ENCODE measurements around the gene KDSR. TPM values are rescaled to one million over a fixed set of nuclear protein-coding genes. Genes with fewer than 3 reads are reported as not detected.
A peak's percentile ranks its signal among the peaks of the same experiment; 100 is the strongest.

KDSR gene
- total and polyA plus RNA-seq, 7 donors, result 7.6 to 50.5 (median 33.2) TPM

DNA sequence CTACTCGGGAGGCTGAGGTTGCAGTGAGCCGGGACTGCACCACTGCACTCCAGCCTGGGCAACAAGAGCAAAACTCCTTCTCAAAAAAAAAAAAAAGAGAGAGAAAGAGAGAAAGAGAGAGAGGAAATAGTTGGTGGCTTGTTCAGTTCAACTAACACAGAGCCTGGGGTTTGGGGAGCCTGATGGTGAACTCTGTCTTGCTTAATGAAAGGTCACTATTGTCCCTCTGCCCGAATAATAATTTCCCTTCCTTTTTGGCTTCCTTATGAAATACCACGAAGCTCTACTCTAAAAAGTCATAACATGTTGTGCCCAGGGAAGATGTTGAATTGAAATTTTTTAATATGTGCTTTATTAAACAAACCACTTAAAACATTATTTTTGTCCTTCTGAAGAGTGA, 64.8 kb downstream of the KDSR start:
- peaks cover 0 to 50% (median 35%) of the 10 kb centered on the region in 4 donors for H3K4me1 ChIP-seq
- TF ChIP-seq EP300 (IDR thresholded peaks at IDR 0.05), result no peak
- TF ChIP-seq POLR2AphosphoS5 (IDR thresholded peaks at IDR 0.05), result peak in 1 of 4 donors; percentile 22
- TF ChIP-seq, protein P1, sequence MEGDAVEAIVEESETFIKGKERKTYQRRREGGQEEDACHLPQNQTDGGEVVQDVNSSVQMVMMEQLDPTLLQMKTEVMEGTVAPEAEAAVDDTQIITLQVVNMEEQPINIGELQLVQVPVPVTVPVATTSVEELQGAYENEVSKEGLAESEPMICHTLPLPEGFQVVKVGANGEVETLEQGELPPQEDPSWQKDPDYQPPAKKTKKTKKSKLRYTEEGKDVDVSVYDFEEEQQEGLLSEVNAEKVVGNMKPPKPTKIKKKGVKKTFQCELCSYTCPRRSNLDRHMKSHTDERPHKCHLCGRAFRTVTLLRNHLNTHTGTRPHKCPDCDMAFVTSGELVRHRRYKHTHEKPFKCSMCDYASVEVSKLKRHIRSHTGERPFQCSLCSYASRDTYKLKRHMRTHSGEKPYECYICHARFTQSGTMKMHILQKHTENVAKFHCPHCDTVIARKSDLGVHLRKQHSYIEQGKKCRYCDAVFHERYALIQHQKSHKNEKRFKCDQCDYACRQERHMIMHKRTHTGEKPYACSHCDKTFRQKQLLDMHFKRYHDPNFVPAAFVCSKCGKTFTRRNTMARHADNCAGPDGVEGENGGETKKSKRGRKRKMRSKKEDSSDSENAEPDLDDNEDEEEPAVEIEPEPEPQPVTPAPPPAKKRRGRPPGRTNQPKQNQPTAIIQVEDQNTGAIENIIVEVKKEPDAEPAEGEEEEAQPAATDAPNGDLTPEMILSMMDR (IDR thresholded peaks at IDR 0.05), result no peak
- no peak for TF ChIP-seq POLR2A (IDR thresholded peaks at IDR 0.05)
- no peaks in the 10 kb centered on the region for H3K9me3 ChIP-seq
- H3K36me3 ChIP-seq, result no peaks in the 10 kb centered on the region
- 70 to 82% methylated on average over 4 of the region's 4 CpGs for WGBS, 2 donors
- no peaks in the 10 kb centered on the region for H3K27me3 ChIP-seq
- H3K27ac ChIP-seq, result peak overlapping the region; percentile 31 to 56 (median 48)
- no peak overlapping the region for H3K4me3 ChIP-seq
- intact Hi-C loops (cut with DNase I), result no loop called here
- DNase-seq, result no peak

- H3K36me3 ChIP-seq, result no peaks in the 10 kb centered on the region
- DNase-seq, result no peak
- peak overlapping the region; percentile 31 to 56 (median 48) for H3K27ac ChIP-seq
- TF ChIP-seq POLR2AphosphoS5 (IDR thresholded peaks at IDR 0.05) (peak in 1 of 4 donors; percentile 22), EP300 (IDR thresholded peaks at IDR 0.05) (no peak)
- H3K4me3 ChIP-seq, result no peak overlapping the region
- WGBS, 2 donors, result 80 to 85% methylated on average over 9 of the region's 9 CpGs
- H3K27me3 ChIP-seq, result no peaks in the 10 kb centered on the region
- intact Hi-C loops (cut with DNase I), result no loop called here
- H3K4me1 ChIP-seq, result peaks cover 0 to 45% (median 34%) of the 10 kb centered on the region in 4 donors
- H3K9me3 ChIP-seq, result no peaks in the 10 kb centered on the region
Measured at GRCh38 chr18:63301434-63301833, 65.6 kb downstream of the KDSR start.

- Histone ChIP-seq H3K27ac (peak overlapping the region; percentile 3 to 73 (median 38)), H3K27me3 (no peaks in the 10 kb centered on the region), H3K36me3 (no peaks in the 10 kb centered on the region), H3K9me3 (no peaks in the 10 kb centered on the region), H3K4me1 (peaks cover 0 to 45% (median 34%) of the 10 kb centered on the region in 4 donors), H3K4me3 (no peak overlapping the region)
- TF ChIP-seq POLR2AphosphoS5 (IDR thresholded peaks at IDR 0.05) (no peak), POLR2A (IDR thresholded peaks at IDR 0.05) (no peak), EP300 (IDR thresholded peaks at IDR 0.05) (no peak)
- TF ChIP-seq, protein P1 (IDR thresholded peaks at IDR 0.05), result no peak
- DNase-seq, result no peak
- intact Hi-C loops (cut with DNase I), result no loop called here
- 61 to 79% methylated on average over 5 of the region's 5 CpGs for WGBS, 2 donors
Measured at GRCh38 chr18:63299837-63300745, 66.9 kb downstream of the KDSR start.

- H3K36me3 ChIP-seq, result no peaks in the 10 kb centered on the region
- no peak overlapping the region for H3K4me3 ChIP-seq
- peaks cover 0 to 53% (median 39%) of the 10 kb centered on the region in 4 donors for H3K4me1 ChIP-seq
- H3K9me3 ChIP-seq, result no peaks in the 10 kb centered on the region
- intact Hi-C loops (cut with DNase I), result no loop called here
- peak overlapping the region in 3 of 4 donors; percentile 3 to 73 (median 51) for H3K27ac ChIP-seq
- WGBS, 2 donors, result 76 to 83% methylated on average over 9 of the region's 9 CpGs
- TF ChIP-seq EP300 (IDR thresholded peaks at IDR 0.05) (no peak), POLR2A (IDR thresholded peaks at IDR 0.05) (no peak), POLR2AphosphoS5 (IDR thresholded peaks at IDR 0.05) (no peak)
- TF ChIP-seq, protein P1 (IDR thresholded peaks at IDR 0.05), result no peak
- no peaks in the 10 kb centered on the region for H3K27me3 ChIP-seq
- no peak for DNase-seq
Measured at GRCh38 chr18:63298400-63299365, 68.3 kb downstream of the KDSR start.

All from sigmoid colon (tissue), 7 donors.